GM12872 (cell line): ENCODE measurements around the gene EPHA7.

ENCODE experiments used
- TF ChIP-seq, protein P1 (sequence below): IDR thresholded peaks from 3 replicates; pipeline ENCODE4 v1.5.1; 2011; ENCODE audit warnings: low read depth, mild to moderate bottlenecking, low read length, moderate library complexity; ENCODE audit not compliant: insufficient read depth

EPHA7 gene

DNA sequence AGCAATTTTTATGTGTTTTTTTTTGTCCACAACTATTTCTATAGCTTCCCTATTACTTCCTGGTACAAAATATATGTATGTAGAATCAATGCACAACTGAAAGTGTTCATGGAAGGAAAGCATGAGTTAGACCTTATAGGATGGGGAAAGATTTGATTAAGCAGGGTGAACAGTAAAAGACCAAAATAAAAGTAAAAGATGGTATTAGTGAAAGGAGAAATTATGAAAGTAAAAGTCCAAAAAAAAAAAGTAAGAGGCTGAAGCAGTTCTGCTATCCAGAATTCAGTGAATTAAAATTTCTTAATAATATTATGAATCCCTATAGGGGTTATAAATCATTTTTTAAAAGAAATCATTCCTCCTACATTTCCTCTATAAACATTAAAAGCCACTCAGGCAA lies 114.3 kb downstream of the EPHA7 start:
- TF ChIP-seq, protein P1, sequence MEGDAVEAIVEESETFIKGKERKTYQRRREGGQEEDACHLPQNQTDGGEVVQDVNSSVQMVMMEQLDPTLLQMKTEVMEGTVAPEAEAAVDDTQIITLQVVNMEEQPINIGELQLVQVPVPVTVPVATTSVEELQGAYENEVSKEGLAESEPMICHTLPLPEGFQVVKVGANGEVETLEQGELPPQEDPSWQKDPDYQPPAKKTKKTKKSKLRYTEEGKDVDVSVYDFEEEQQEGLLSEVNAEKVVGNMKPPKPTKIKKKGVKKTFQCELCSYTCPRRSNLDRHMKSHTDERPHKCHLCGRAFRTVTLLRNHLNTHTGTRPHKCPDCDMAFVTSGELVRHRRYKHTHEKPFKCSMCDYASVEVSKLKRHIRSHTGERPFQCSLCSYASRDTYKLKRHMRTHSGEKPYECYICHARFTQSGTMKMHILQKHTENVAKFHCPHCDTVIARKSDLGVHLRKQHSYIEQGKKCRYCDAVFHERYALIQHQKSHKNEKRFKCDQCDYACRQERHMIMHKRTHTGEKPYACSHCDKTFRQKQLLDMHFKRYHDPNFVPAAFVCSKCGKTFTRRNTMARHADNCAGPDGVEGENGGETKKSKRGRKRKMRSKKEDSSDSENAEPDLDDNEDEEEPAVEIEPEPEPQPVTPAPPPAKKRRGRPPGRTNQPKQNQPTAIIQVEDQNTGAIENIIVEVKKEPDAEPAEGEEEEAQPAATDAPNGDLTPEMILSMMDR: no peak

DNA sequence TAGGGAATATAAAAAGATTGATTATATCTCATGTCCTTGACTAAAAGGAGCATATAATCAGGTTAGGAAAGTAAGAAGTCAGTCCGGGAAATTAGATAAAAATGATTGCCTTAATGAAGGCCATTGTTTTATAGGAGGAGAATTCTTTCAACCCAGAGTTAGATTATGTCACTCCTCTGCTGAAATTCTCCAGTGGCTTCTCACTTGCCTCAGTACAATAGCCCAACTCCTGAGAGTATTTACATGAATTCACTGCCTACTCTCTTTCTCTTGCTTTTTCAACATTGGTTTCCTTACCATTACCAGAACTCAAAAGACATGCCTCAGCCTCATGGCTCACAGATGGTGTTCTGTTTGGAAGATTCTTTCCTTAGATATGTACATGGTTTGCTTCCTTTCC lies 114.9 kb downstream of the EPHA7 start:
- TF ChIP-seq, protein P1: no peak

DNA sequence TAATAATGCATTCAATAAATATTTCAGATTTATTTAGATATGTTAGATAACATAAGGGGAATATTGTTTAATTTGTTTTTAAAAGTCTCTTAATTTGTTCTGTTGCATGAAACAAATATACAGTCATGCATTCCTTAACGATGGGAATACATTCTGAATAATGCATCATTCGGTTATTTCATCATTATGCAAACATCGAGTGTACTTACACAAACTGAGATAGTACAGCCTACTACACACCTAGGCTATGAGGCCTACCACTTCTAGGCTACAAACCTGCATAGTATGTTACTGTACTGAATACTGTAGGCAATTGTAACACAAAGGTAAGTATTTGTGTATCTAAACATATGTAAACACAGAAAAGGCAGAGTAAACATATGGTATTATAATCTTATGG lies 118.7 kb downstream of the EPHA7 start:
- TF ChIP-seq, protein P1: no peak

DNA sequence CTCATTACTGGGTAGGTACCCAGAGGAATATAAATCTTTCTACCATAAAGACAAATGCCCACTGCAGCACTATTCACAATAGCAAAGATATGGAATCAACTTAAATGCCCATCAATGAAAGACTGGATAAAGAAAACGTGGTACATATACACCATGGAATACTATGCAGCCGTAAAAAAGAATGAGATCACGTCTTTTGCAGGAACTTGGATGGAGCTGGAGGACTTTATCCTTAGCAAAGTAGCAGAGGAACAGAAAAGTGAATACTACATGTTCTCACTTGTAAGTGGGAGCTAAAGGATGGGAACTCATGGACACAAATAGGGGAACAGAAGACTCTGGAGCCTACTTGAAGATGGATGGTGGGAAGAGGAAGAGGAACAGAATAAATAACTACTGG lies 119.7 kb downstream of the EPHA7 start:
- TF ChIP-seq, protein P1: no peak

DNA sequence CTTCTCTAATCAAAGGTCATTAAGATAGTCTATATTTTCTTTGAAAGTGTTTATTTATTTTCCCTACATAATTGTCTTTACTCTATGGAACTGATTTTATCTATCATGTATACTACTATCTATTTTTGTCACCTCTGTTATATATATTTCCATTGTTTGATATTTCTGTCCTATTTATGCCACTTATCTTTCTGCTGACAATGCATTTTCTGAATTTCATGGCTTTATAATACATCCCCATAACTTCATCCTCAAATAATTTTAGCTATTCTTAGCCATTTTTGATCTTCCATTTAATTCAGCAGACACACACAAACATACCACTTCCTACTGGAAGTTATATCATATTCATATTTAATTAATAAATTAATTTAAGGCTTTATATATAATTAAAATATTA lies 123.7 kb downstream of the EPHA7 start:
- TF ChIP-seq, protein P1: no peak

DNA sequence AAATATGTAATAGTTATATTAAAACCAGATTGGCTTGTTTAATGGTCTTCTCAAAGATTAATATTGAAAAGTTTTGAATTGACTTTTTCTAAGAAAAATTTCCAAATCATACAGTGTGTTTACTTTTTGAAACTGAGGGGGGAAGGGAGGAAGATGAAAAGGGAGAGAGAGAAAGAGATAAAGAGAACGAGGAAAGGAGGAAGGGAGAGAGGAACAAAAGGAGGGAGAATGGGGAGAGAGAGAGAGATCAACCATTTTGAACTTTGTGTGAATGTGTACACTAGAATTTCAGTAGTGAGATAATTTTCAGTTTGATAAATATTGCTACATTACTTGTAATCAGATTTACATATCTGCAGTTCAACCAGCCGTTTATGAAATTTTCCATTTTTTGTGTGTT lies 124.5 kb downstream of the EPHA7 start:
- TF ChIP-seq, protein P1: no peak

DNA sequence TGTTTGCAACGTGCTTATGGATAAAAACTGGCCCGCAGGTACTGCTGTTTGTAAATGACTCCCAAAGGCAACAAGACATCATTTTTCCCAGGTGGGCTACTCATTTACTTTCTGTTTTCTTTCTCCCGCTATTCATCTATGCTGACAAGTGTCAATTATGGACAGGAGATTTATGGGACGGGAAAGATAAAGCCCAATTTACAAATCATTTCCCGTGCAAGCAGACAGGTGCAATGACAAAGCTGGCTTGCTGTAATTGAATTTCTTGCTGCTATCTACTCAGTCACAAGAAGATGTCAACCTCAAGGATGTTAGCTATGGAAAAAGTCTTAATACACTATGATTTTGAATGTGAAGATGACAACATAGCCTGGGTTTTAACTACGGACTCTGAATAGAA lies 125.5 kb downstream of the EPHA7 start:
- TF ChIP-seq, protein P1: no peak

DNA sequence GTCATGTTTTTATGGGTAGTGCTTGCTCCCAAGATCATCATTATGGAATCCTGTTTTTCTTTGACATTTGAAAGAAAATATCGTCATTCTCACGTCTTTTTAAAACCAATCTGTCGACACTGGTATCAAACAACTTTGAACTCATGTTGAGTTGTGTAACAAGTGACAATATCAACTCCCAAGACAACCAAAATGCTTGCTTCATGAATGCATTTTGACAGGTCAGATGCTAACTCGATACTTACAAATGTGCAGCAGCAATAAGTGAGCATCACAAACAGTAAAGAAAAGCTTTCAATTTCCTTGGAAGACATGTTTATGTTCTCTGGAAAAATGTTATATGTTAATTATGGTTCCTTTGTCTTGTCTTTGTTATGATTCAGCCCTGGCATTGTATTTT lies 125.9 kb downstream of the EPHA7 start:
- TF ChIP-seq, protein P1: no peak
